B cell (primary cell): ENCODE measurements around the gene NEK11.

Source experiments
- EZH2 ChIP-seq: IDR thresholded peaks from 2 replicates; pipeline ENCODE4 v1.6.1; 2012; ENCODE audit warnings: borderline replicate concordance, low read depth, mild to moderate bottlenecking, moderate library complexity, low read length; ENCODE audit not compliant: insufficient read depth, poor library complexity, severe bottlenecking
- TF ChIP-seq, protein P1 (sequence below): fragments of 200-600 bp; IDR thresholded peaks from one replicate; pipeline ENCODE4 v1.8.0; 2022; ENCODE audit warnings: antibody characterized with exemption, mild to moderate bottlenecking

DNA sequence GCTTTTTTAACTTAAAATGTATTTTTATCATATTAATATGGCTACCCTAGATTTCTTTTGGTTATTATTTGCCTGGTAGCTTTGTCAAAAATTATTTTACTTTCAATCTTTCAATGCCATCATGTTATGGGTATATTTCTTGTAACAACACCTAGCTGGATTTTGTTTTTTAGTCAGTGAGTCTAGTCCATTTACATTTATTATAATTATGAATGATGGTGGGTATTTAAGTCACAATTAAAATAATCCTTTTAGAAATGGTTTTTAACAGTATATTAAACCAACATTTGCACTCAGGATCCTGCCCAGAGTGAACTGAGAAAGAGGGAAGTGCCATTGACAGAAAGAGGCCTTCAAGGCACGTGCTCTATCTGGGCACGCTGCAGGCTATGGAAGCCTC, 315.1 kb downstream of the NEK11 start:
- TF ChIP-seq, protein P1, sequence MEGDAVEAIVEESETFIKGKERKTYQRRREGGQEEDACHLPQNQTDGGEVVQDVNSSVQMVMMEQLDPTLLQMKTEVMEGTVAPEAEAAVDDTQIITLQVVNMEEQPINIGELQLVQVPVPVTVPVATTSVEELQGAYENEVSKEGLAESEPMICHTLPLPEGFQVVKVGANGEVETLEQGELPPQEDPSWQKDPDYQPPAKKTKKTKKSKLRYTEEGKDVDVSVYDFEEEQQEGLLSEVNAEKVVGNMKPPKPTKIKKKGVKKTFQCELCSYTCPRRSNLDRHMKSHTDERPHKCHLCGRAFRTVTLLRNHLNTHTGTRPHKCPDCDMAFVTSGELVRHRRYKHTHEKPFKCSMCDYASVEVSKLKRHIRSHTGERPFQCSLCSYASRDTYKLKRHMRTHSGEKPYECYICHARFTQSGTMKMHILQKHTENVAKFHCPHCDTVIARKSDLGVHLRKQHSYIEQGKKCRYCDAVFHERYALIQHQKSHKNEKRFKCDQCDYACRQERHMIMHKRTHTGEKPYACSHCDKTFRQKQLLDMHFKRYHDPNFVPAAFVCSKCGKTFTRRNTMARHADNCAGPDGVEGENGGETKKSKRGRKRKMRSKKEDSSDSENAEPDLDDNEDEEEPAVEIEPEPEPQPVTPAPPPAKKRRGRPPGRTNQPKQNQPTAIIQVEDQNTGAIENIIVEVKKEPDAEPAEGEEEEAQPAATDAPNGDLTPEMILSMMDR, result no peak
- no peak for TF ChIP-seq EZH2
